ENCODE results near the gene OPTC. TPM values are rescaled to one million over a fixed set of nuclear protein-coding genes. Genes with fewer than 3 reads are reported as not detected.
"Not testable (repeated sequence)": the region's sequence is repeated elsewhere in the genome, so short reads cannot be mapped to it uniquely, and the experiment has no call there.

The OPTC gene
- not detected in 2 replicates for total RNA-seq (2012; rRNA removed)

GRCh38 chr1:203493901-203494300 lies at the start of gene OPTC:
TSS of gene OPTC (plus strand) at chr1:203494153. CDS start at chr1:203496006, 1,853 bp downstream.
- Histone ChIP-seq H3K36me3 (ENCODE audit: insufficient read depth, low read length) (no peaks in the 10 kb centered on the region), H3K27me3 (ENCODE audit: control insufficient read depth, insufficient read depth, low read length) (peaks cover 18% of the 10 kb centered on the region), H3K4me1 (ENCODE audit: control insufficient read depth, insufficient read depth, low read length) (no peaks in the 10 kb centered on the region), H3K4me3 (ENCODE audit: low read length) (no peak within 1 kb of the TSS), H3K4me2 (ENCODE audit: low read length) (no peak within 1 kb of the TSS), H3K9ac (ENCODE audit: low read depth, low read length) (no peak within 1 kb of the TSS), H3K9me3 (replicated peaks; ENCODE audit: low read length) (no peaks in the 10 kb centered on the region)

- Histone ChIP-seq H3K36me3 (ENCODE audit: insufficient read depth, low read length) (no peaks in the 10 kb centered on the region), H3K9ac (ENCODE audit: low read depth, low read length) (no peak overlapping the region), H3K4me3 (ENCODE audit: low read length) (no peak overlapping the region), H3K27me3 (ENCODE audit: control insufficient read depth, insufficient read depth, low read length) (peaks cover 86% of the 10 kb centered on the region), H3K4me1 (ENCODE audit: control insufficient read depth, insufficient read depth, low read length) (no peaks in the 10 kb centered on the region), H3K4me2 (ENCODE audit: low read length) (no peak overlapping the region), H3K9me3 (replicated peaks; ENCODE audit: low read length) (peaks cover 4% of the 10 kb centered on the region)
Observed at GRCh38 chr1:203444171-203444576, 49.8 kb upstream of the OPTC start.

GRCh38 chr1:203447151-203447550 lies 46.8 kb upstream of the OPTC start:
- no peaks in the 10 kb centered on the region for H3K4me1 ChIP-seq (ENCODE audit: control insufficient read depth, insufficient read depth, low read length)
- H3K27me3 ChIP-seq (ENCODE audit: control insufficient read depth, insufficient read depth, low read length), result peaks cover 81% of the 10 kb centered on the region
- H3K36me3 ChIP-seq (ENCODE audit: insufficient read depth, low read length), result no peaks in the 10 kb centered on the region
- H3K4me3 ChIP-seq (ENCODE audit: low read length), result no peak overlapping the region
- peaks cover 4% of the 10 kb centered on the region for H3K9me3 ChIP-seq (replicated peaks; ENCODE audit: low read length)
- H3K4me2 ChIP-seq (ENCODE audit: low read length), result no peak overlapping the region
- no peak overlapping the region for H3K9ac ChIP-seq (ENCODE audit: low read depth, low read length)

GRCh38 chr1:203447598-203447997 lies 46.4 kb upstream of the OPTC start:
- peaks cover 81% of the 10 kb centered on the region for H3K27me3 ChIP-seq (ENCODE audit: control insufficient read depth, insufficient read depth, low read length)
- not testable (repeated sequence) for H3K4me1 ChIP-seq (ENCODE audit: control insufficient read depth, insufficient read depth, low read length); H3K9me3 ChIP-seq (replicated peaks; ENCODE audit: low read length); H3K4me2 ChIP-seq (ENCODE audit: low read length); H3K36me3 ChIP-seq (ENCODE audit: insufficient read depth, low read length); H3K4me3 ChIP-seq (ENCODE audit: low read length); H3K9ac ChIP-seq (ENCODE audit: low read depth, low read length)

- H3K27me3 ChIP-seq (ENCODE audit: control insufficient read depth, insufficient read depth, low read length), result peaks cover 81% of the 10 kb centered on the region
- H3K4me2 ChIP-seq (ENCODE audit: low read length), result no peak overlapping the region
- H3K9me3 ChIP-seq (replicated peaks; ENCODE audit: low read length), result peaks cover 4% of the 10 kb centered on the region
- no peaks in the 10 kb centered on the region for H3K36me3 ChIP-seq (ENCODE audit: insufficient read depth, low read length)
- no peaks in the 10 kb centered on the region for H3K4me1 ChIP-seq (ENCODE audit: control insufficient read depth, insufficient read depth, low read length)
- no peak overlapping the region for H3K4me3 ChIP-seq (ENCODE audit: low read length)
- no peak overlapping the region for H3K9ac ChIP-seq (ENCODE audit: low read depth, low read length)
Observed at GRCh38 chr1:203448521-203449061, 45.4 kb upstream of the OPTC start.

GRCh38 chr1:203450001-203450400 lies 44.0 kb upstream of the OPTC start:
- Histone ChIP-seq H3K4me1 (ENCODE audit: control insufficient read depth, insufficient read depth, low read length) (no peaks in the 10 kb centered on the region), H3K27me3 (ENCODE audit: control insufficient read depth, insufficient read depth, low read length) (peaks cover 72% of the 10 kb centered on the region), H3K4me3 (ENCODE audit: low read length) (no peak overlapping the region), H3K9me3 (replicated peaks; ENCODE audit: low read length) (peaks cover 4% of the 10 kb centered on the region), H3K4me2 (ENCODE audit: low read length) (no peak overlapping the region), H3K9ac (ENCODE audit: low read depth, low read length) (no peak overlapping the region), H3K36me3 (ENCODE audit: insufficient read depth, low read length) (no peaks in the 10 kb centered on the region)

- Histone ChIP-seq H3K27me3 (ENCODE audit: control insufficient read depth, insufficient read depth, low read length) (peaks cover 70% of the 10 kb centered on the region), H3K4me2 (ENCODE audit: low read length) (no peak overlapping the region), H3K4me3 (ENCODE audit: low read length) (no peak overlapping the region), H3K9ac (ENCODE audit: low read depth, low read length) (no peak overlapping the region), H3K4me1 (ENCODE audit: control insufficient read depth, insufficient read depth, low read length) (no peaks in the 10 kb centered on the region), H3K9me3 (replicated peaks; ENCODE audit: low read length) (no peaks in the 10 kb centered on the region), H3K36me3 (ENCODE audit: insufficient read depth, low read length) (no peaks in the 10 kb centered on the region)
Observed at GRCh38 chr1:203450479-203451149, 43.3 kb upstream of the OPTC start.

GRCh38 chr1:203451836-203452784 lies 41.8 kb upstream of the OPTC start:
- no peaks in the 10 kb centered on the region for H3K36me3 ChIP-seq (ENCODE audit: insufficient read depth, low read length)
- no peaks in the 10 kb centered on the region for H3K9me3 ChIP-seq (replicated peaks; ENCODE audit: low read length)
- no peak overlapping the region for H3K4me2 ChIP-seq (ENCODE audit: low read length)
- no peak overlapping the region for H3K9ac ChIP-seq (ENCODE audit: low read depth, low read length)
- peaks cover 63% of the 10 kb centered on the region for H3K27me3 ChIP-seq (ENCODE audit: control insufficient read depth, insufficient read depth, low read length)
- no peaks in the 10 kb centered on the region for H3K4me1 ChIP-seq (ENCODE audit: control insufficient read depth, insufficient read depth, low read length)
- H3K4me3 ChIP-seq (ENCODE audit: low read length), result no peak overlapping the region

- no peak overlapping the region for H3K4me2 ChIP-seq (ENCODE audit: low read length)
- no peaks in the 10 kb centered on the region for H3K4me1 ChIP-seq (ENCODE audit: control insufficient read depth, insufficient read depth, low read length)
- peaks cover 61% of the 10 kb centered on the region for H3K27me3 ChIP-seq (ENCODE audit: control insufficient read depth, insufficient read depth, low read length)
- no peaks in the 10 kb centered on the region for H3K36me3 ChIP-seq (ENCODE audit: insufficient read depth, low read length)
- H3K9ac ChIP-seq (ENCODE audit: low read depth, low read length), result no peak overlapping the region
- no peaks in the 10 kb centered on the region for H3K9me3 ChIP-seq (replicated peaks; ENCODE audit: low read length)
- H3K4me3 ChIP-seq (ENCODE audit: low read length), result no peak overlapping the region
Observed at GRCh38 chr1:203453016-203453415, 40.9 kb upstream of the OPTC start.

- Histone ChIP-seq H3K4me2 (ENCODE audit: low read length) (no peak overlapping the region), H3K4me3 (ENCODE audit: low read length) (no peak overlapping the region), H3K36me3 (ENCODE audit: insufficient read depth, low read length) (no peaks in the 10 kb centered on the region), H3K4me1 (ENCODE audit: control insufficient read depth, insufficient read depth, low read length) (no peaks in the 10 kb centered on the region), H3K9me3 (replicated peaks; ENCODE audit: low read length) (no peaks in the 10 kb centered on the region), H3K9ac (ENCODE audit: low read depth, low read length) (no peak overlapping the region), H3K27me3 (ENCODE audit: control insufficient read depth, insufficient read depth, low read length) (peaks cover 58% of the 10 kb centered on the region)
Observed at GRCh38 chr1:203453616-203454015, 40.3 kb upstream of the OPTC start.

- Histone ChIP-seq H3K4me2 (ENCODE audit: low read length) (no peak overlapping the region), H3K4me3 (ENCODE audit: low read length) (no peak overlapping the region), H3K27me3 (ENCODE audit: control insufficient read depth, insufficient read depth, low read length) (peaks cover 53% of the 10 kb centered on the region), H3K36me3 (ENCODE audit: insufficient read depth, low read length) (no peaks in the 10 kb centered on the region), H3K4me1 (ENCODE audit: control insufficient read depth, insufficient read depth, low read length) (no peaks in the 10 kb centered on the region), H3K9me3 (replicated peaks; ENCODE audit: low read length) (no peaks in the 10 kb centered on the region), H3K9ac (ENCODE audit: low read depth, low read length) (no peak overlapping the region)
Observed at GRCh38 chr1:203454986-203455471, 38.9 kb upstream of the OPTC start.
